ENCODE measurements around the gene ADGRL1. TPM values are rescaled to one million over a fixed set of nuclear protein-coding genes. Genes with fewer than 3 reads are reported as not detected.

Gene ADGRL1
- total RNA-seq, 1 donor from 2014 or later = 68.1 TPM

DNA sequence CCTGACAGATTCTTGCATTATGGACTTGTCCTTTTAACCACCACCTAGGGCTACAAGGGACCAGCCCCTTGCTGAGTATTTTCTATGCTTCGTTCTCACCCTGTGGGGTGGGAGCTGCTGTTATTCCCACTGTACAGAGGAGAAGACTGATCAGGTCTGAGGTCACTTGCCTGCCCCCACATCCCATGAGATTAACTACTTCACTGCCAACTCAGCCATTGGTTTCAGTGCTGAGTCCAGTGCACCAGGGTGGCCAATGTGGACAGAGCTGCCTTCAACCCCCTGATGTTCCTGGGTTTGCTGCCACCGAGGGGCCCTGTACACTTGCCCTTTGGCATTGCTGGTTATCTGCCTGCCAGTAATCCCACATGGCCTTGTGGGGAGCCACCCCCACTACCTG lies 95.3 kb downstream of the ADGRL1 start:
- no peaks in the 10 kb centered on the region for H3K9me3 Mint-ChIP-seq (ENCODE audit: unreplicated experiment)
- no peaks in the 10 kb centered on the region for H3K27me3 Mint-ChIP-seq (ENCODE audit: unreplicated experiment)
- H3K4me3 Mint-ChIP-seq (ENCODE audit: unreplicated experiment) = no peak overlapping the region
- no peaks in the 10 kb centered on the region for H3K36me3 Mint-ChIP-seq (ENCODE audit: unreplicated experiment)
- H3K4me1 Mint-ChIP-seq (ENCODE audit: low read depth, unreplicated experiment) = peaks cover 10% of the 10 kb centered on the region
- DNase-seq = no peak
- TF ChIP-seq, protein P1, sequence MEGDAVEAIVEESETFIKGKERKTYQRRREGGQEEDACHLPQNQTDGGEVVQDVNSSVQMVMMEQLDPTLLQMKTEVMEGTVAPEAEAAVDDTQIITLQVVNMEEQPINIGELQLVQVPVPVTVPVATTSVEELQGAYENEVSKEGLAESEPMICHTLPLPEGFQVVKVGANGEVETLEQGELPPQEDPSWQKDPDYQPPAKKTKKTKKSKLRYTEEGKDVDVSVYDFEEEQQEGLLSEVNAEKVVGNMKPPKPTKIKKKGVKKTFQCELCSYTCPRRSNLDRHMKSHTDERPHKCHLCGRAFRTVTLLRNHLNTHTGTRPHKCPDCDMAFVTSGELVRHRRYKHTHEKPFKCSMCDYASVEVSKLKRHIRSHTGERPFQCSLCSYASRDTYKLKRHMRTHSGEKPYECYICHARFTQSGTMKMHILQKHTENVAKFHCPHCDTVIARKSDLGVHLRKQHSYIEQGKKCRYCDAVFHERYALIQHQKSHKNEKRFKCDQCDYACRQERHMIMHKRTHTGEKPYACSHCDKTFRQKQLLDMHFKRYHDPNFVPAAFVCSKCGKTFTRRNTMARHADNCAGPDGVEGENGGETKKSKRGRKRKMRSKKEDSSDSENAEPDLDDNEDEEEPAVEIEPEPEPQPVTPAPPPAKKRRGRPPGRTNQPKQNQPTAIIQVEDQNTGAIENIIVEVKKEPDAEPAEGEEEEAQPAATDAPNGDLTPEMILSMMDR (IDR thresholded peaks at IDR 0.05; ENCODE audit: partially characterized antibody, unreplicated experiment) = no peak
- no peak overlapping the region for H3K27ac Mint-ChIP-seq (ENCODE audit: unreplicated experiment)

DNA sequence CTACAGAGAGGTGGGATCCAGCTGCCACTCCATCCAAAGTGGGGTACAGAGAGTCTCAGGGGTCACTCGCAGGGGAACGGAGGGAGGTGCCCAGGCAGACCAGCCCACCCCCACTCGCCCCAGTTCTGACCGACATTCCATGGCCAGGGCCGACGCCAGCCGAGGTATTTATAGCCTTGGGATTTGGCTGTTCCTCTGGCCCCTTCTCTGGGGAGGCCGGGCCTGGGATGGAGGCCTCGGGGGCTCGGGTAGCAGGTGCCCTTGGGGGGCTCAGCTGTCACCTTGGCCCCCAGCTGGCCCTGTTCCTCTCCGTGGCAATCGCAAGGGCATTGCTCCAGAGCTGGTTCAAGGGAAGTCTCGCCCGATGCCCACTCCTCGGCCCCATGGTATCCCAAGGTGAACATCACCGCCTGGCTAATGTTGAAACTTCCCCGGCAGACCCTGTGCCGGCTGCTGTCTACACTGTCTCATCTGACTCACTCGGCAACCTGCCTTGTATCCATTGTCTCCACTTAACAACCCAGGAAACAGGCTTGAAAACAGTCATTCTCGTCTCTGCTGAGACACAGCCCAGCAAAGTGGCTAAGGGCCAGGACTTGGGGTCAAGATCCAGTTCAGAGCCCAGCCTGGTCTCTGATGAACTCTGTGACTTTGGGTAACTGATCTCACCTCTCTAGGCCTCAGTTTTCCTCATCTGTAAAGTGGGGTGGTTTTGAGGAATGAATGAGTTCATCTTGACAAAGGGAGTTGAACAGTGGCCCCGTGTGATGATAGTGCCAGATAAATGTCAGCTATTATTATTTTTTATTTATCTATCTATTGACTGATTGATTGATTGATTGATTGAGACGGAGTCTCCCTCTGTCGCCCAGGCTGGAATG lies 98.1 kb downstream of the ADGRL1 start:
- no peaks in the 10 kb centered on the region for H3K36me3 Mint-ChIP-seq (ENCODE audit: unreplicated experiment)
- no peaks in the 10 kb centered on the region for H3K9me3 Mint-ChIP-seq (ENCODE audit: unreplicated experiment)
- H3K27ac Mint-ChIP-seq (ENCODE audit: unreplicated experiment) = no peak overlapping the region
- no peaks in the 10 kb centered on the region for H3K27me3 Mint-ChIP-seq (ENCODE audit: unreplicated experiment)
- TF ChIP-seq, protein P1 (IDR thresholded peaks at IDR 0.05; ENCODE audit: partially characterized antibody, unreplicated experiment) = no peak
- no peak for DNase-seq
- H3K4me1 Mint-ChIP-seq (ENCODE audit: low read depth, unreplicated experiment) = peaks cover 5% of the 10 kb centered on the region
- H3K4me3 Mint-ChIP-seq (ENCODE audit: unreplicated experiment) = no peak overlapping the region

DNA sequence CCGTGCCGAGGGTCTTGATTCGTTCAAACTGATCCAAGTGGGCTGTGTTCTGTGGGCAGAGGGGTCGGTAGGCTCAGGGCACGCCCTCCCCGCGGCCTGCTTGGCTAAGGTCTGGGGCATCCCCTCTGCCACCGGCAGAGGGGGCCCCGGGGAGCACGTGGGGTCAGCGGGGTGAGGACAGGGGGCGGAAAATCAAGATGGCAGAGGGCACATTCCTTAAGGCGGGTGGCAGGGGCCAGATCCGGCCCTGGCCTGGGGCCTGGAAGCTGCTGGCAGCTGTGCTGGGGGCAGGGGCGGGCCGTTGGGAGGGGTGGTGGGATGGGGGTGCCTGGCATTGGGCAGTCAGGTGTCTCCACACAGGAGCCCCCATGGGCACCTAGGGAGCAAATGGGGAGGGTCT lies 99.1 kb downstream of the ADGRL1 start:
- Mint-ChIP-seq H3K9me3 (ENCODE audit: unreplicated experiment) (no peaks in the 10 kb centered on the region), H3K4me3 (ENCODE audit: unreplicated experiment) (no peak overlapping the region), H3K27ac (ENCODE audit: unreplicated experiment) (no peak overlapping the region), H3K36me3 (ENCODE audit: unreplicated experiment) (no peaks in the 10 kb centered on the region), H3K27me3 (ENCODE audit: unreplicated experiment) (no peaks in the 10 kb centered on the region), H3K4me1 (ENCODE audit: low read depth, unreplicated experiment) (peaks cover 3% of the 10 kb centered on the region)
- DNase-seq = no peak
- TF ChIP-seq, protein P1 (IDR thresholded peaks at IDR 0.05; ENCODE audit: partially characterized antibody, unreplicated experiment) = no peak

DNA sequence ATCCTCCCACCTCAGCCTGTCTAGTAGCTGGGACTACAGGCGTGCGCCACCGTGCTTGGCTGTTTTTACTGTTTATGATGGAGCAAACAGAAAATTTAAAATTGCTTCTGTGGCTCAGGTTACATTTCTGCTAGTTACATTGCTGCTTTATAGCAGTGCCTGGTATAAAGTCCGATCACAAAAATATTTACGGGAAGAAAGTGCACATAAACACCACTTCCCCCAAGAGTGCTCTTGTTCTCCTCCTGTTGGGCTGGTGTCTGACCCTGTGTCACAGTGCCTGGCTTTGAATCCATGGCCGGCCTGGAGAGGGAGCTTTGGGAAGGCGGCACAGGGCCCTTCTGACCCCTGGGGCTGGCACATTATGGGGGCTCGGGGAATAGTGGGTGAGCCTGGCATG lies 100.3 kb downstream of the ADGRL1 start:
- H3K36me3 Mint-ChIP-seq (ENCODE audit: unreplicated experiment) = no peaks in the 10 kb centered on the region
- H3K27me3 Mint-ChIP-seq (ENCODE audit: unreplicated experiment) = no peaks in the 10 kb centered on the region
- H3K9me3 Mint-ChIP-seq (ENCODE audit: unreplicated experiment) = no peaks in the 10 kb centered on the region
- H3K27ac Mint-ChIP-seq (ENCODE audit: unreplicated experiment) = no peak overlapping the region
- no peak for DNase-seq
- peaks cover 3% of the 10 kb centered on the region for H3K4me1 Mint-ChIP-seq (ENCODE audit: low read depth, unreplicated experiment)
- H3K4me3 Mint-ChIP-seq (ENCODE audit: unreplicated experiment) = no peak overlapping the region
- TF ChIP-seq, protein P1 (IDR thresholded peaks at IDR 0.05; ENCODE audit: partially characterized antibody, unreplicated experiment) = no peak

- H3K36me3 Mint-ChIP-seq (ENCODE audit: unreplicated experiment) = no peaks in the 10 kb centered on the region
- DNase-seq = no peak
- no peak overlapping the region for H3K4me3 Mint-ChIP-seq (ENCODE audit: unreplicated experiment)
- H3K9me3 Mint-ChIP-seq (ENCODE audit: unreplicated experiment) = no peaks in the 10 kb centered on the region
- H3K27me3 Mint-ChIP-seq (ENCODE audit: unreplicated experiment) = no peaks in the 10 kb centered on the region
- H3K4me1 Mint-ChIP-seq (ENCODE audit: low read depth, unreplicated experiment) = peaks cover 3% of the 10 kb centered on the region
- H3K27ac Mint-ChIP-seq (ENCODE audit: unreplicated experiment) = no peak overlapping the region
- TF ChIP-seq, protein P1 (IDR thresholded peaks at IDR 0.05; ENCODE audit: partially characterized antibody, unreplicated experiment) = no peak
These were observed 102.7 kb downstream of the ADGRL1 start for GRCh38 chr19:14103310-14103709.

All from glutamatergic neuron (in vitro differentiated cells).